Limb (tissue), 2 donors: Measurements from ENCODE around the gene CPNE5.

Experiments
- DNase-seq, 2 donors: peaks; one replicate each; pipeline ENCODE4 v3.0.0-alpha.2; 2016; ENCODE audit errors: extremely low spot score in 2 of 2

CPNE5 gene

DNA sequence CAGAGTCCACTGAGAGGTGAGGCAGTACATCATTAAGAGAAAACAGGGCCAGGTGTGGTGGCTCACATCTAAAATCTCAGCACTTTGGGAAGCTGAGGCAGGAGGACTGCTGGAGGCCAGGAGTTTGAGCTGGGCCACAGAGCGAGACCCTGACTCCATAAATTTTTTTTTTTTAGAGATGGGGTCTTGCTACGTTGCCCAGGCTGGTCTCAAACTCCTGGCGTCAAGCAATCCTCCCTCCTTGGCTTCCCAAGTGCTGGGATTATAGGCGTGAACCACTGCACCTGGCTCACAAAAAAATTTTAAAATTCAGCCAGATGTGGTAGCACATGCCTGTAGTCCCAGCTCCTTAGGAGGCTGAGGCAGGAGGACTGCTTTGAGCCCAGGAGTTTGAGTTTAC lies 18.1 kb upstream of the CPNE5 start:
- DNase-seq = no peak

DNA sequence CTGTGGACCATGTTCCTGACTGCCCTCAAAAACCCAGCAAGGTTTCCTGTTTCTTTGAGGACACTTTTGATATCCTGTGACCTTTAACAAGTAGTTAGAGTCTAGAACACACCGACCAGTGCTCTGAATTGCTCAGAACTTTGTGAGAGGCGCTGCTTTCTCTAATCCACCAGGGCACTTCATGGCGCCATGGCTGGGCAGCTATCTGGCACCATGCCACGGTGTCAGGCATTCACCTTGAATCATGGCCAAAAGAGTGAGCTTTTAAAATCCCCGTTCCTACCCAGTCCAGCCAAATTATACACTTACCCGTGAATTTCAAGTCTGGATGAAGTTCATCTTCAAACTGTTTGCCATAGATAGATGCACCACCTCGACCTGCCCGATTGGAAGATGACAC lies 17.0 kb upstream of the CPNE5 start:
- no peak for DNase-seq

DNA sequence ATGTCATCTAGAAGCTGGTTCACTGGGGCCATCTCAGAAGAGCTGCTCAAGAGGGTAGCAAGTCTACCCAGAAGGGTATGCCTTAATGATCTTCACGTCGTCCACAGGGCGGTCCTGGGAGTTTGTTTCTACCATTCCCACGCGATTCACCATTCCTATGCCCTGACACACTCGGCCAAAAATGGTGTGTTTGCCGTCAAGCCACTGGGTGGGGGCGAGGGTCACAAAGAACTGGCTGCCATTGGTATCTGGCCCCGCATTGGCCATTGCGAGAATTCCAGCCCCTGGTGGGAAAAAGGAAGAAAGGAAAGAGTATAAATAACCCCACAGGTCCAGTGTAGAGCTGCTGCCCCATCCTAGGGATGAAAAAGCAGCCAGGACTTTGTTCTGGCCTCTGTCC lies 16.5 kb upstream of the CPNE5 start:
- DNase-seq = no peak

DNA sequence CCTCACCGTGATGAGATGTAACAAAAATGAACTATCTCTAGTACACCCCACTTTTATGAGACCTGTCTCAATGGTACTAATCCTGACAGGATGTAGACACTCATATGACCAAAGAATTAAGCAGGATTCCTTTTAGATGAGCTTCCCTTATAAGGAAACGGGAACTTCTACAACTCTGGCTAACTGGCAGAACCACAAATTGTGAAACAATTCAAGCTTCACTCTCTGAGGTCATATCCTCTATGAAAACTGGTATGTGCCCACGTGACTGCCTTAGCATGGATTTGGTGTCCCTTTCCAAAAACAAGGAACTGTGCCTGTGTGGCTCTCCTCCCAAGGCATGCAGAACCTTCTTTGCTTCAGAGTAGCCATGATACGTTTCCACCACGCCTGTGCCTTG lies 14.1 kb upstream of the CPNE5 start:
- no peak for DNase-seq

DNA sequence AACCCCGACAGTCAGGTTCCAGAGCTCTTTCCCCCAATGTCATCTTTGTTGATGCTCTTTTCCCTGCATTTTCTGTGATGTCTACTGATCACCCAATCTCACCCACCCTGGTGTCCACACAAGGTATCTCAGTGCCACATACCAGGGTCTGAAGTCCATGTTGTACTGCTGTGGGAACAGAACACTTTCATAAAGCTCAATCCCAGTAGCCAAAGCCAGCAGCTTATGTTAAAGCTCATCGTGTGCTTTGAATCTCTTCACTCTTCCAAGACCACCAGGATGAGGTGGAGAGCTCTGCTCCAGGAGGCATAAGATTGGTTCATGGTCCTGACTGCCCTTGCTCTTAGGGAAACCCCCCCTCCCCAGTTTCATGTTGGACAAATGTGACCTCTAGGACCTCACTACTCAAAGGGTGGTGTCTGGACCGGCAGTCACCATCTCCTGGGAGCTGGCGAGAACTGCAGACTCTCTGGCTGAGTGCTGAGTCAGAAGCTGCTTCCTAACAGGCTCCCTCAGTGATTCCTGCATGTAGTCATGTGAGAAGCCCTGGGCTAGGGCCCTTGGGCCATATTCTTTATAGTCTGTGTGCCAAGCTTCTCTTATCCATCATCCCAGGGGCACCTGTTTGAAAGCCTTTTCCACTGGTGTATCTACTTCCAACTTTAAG lies 13.4 kb upstream of the CPNE5 start:
- DNase-seq = no peak

DNA sequence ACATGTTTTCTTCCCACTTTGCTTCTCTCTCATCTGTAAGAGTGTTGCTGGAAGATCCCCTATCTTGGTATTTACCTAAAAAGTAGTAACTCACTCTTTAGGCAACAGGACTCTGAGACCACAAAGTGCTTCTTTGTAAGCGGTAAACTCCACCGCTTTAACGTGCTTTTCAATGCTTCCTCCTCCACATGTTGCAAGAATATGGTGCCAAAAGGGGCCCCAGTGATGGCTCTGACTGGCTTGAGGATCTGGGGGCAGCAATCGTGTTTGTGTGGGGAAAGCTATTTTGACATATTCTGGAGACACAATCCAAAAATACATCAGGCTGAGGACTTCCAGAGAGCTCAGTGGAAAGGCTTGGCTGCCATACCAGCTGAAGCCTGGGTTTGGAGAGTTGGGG lies 12.4 kb upstream of the CPNE5 start:
- DNase-seq = no peak

DNA sequence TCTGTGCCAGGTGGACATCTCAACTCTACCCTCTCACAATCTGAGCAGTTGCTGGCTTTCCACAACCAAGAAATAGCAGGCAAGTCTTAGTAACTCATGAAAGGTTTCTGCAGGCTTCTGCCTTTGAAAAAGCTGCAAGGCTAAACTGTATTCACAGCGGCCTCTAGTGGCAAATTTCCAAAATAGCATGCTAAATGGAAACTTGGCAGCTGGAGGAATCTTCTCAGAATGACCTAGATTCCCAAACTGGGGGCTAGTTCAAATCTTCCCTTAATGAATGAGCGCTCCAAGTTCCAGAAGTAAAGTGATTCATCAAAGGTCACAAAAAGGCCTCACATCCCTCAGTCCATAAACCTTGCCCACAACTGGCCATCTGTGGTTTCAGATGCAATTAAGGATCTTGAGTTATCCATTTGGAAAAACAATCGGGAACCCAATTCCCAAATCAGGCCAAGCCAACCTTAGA lies 11.9 kb upstream of the CPNE5 start:
- peak; percentile 66 to 83 for DNase-seq

DNA sequence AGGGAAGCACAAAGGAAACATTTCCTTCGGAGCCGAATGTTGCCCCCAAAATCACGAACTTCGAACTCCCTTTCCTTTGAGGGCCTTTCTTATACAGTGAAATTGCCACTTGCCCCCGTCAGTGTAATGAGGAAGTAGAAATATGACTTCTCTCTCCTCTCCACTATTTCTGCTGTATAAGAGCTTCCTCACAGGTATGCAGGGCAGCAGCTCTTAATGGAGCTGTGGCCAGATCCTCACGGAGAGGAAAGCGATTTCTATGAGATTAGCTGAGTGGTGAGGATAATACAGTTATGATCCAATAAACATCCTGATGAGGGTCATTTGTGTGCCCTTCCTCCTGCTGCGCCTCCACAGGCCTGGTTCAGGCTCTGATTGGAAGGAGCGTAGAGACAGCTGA lies 10.8 kb upstream of the CPNE5 start:
- no peak for DNase-seq

DNA sequence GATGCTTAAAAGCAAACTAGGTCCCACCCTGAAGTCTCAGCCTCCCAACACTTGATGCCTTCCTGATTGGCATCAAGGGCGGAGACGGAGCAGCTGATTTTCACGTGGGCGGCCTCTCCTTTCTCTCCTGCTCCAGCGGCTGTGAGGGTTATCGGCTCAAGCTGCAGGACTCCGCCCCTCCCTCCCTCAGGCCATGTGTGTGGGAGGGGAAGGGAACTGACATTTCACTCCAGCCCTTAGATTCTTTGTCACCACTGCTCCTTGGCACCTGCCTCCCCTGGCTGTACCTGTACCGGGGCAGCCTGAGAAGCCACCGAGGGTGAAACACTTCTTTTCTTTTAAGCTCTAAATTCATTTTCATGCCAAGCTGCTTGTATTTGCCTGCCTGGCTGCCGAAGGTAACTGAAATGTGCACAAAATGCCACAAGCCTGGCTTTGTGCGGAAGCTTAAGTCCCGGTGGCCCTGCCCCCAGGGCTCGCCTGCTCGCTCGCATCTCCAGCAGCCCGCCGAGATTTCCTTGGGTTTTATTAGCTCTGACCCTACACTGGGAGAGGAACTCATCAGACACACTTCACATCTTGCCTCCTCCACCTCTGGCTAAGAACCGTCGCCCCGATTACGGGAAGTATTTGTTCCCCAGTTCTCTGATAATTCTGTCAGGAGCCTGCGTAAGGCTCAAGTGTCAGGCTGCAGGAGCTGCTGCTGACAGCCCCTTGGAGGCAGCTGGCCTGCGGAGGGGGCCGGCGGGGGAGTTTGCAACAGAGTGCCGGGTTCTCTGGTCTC lies 9.6 kb upstream of the CPNE5 start:
- DNase-seq = peak in 1 of 2 donors; percentile 17

DNA sequence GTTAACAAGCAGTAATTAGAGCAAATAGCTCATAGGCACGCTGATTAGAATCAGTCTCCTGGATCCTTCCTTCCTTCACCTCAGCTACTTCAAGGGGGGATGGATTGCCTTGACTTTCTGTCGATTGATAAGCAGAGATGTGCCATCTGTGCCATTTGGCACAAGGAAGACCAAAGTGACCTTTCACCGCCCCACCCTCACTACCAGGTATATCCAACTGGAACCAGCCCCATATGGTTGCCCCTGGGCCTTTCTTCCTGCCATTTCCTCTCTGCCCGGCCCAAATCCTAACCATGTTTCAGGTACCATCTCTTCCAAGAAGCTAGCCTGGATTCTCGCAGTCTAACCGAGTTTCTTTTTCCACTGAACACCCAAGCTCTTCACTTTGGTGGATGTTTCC lies 8.7 kb upstream of the CPNE5 start:
- no peak for DNase-seq

DNA sequence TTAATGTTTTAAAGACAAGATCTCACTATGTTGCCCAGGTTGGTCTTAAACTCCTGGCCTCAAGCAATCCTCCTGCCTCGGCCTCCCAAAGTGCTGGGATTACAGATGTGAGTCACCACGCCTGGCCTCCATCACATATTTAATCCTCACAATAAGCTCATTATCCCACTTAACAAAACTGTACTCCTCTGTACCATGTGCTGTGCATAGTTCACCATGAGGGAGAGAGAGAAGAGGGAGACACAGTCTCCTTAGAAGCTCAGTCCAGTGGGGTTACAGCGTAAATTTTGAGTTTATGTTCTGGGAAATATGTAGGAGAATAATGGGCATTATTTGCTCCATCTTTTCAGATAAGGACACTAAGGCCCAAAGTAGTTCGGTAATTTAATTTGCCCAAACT lies 7.9 kb upstream of the CPNE5 start:
- DNase-seq = no peak

DNA sequence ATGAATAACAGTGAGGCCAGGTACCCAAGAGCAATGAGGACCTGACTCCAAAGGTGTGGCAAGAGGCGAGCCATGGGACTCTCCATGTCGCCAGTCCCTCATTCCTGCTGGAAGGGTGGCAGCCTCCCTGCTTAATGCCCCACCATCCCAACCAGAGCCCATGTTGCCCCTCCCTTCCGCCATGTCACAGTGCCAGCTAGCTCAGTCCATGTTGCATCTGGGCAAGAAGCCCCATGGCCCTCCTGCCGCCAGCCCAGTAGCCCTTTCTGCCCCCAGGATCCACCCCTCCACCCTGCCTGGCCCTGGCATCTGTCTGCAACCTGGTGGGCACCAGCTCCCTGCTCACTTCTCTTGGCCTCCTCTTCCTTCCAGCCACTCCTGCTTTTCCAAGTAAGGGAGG lies 6.0 kb upstream of the CPNE5 start:
- DNase-seq = no peak

DNA sequence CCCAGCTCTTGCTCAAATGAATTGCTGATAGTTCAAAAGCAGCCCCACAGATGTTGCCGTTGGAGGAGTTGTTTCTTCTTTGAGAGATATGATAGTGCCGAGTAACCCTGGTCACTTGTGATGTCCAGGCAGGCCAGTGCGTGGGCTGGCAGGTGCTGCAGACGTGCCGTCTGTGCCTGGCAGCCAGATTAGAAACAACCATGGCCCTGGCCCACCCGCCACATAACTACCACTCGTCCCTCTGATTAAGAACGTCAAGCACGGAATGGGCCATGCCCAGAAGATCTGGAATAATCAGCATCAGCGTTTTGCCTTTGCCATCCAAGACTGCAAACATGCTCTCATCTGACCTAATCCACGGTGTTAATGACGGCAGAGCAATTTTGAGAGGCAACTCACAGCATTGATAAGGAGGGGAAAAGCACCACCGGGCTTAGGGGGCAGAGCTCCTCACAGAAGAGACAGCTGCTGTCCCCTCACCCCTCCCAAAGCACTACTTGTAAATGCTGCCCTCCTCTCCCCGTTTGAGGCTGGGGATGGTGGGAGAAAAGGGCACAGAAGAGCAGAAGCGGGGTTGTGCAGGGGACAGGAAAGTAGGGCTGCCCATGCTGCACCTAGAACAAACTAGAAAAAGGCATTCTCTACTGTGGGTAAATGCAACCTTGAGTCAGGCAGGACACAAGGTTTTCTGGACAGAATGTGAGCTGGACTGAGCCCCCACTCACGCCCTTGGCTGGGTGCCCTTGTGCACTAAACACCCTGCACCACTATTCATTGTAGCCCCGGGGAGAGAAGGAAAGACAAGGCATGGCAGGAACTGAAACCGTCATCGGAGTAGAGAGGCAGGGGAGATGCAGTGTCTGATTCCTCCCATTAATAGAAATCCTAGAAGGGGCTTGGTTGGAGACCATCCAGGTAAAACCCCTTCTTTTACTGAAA lies 5.3 kb upstream of the CPNE5 start:
- DNase-seq = no peak

DNA sequence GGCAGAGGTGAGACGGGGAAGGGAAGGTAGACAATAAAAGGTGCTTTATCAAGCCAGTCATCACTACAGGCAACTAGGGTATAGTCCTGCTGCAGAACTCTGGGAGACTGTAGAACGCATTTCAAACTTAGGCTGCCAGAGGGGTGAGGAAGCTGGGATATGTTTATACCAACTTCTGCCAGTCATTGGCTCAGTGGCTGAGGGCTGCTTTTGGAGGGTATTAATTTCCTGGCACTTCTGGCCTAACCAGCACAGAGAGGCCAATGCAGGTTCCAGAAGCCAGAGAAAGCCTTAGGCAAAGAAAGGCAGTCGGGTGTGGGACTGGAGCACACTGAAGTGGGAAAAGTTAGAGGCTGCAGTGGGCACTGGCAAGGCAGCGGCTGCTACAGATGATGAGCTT lies 3.9 kb upstream of the CPNE5 start:
- DNase-seq = no peak

DNA sequence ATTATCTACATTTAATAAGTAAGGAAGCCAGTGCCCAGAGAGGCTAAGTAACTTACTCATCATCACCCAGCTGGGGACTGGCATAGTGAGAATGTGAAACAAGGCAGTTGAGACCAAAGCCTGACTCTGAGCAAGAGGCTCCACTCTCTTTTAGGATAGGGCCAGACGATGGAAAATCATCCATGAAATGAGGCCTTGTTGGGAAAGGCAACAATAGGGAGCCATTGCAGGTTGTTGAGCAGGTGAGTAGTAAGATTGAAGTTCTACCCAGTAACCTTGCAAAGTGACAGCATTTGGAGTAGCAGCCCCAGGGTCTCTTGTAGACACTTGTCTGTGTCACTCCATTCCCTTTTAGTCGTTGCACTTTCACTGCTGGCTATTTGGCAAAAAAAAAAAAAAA lies 2.5 kb upstream of the CPNE5 start:
- DNase-seq = no peak

DNA sequence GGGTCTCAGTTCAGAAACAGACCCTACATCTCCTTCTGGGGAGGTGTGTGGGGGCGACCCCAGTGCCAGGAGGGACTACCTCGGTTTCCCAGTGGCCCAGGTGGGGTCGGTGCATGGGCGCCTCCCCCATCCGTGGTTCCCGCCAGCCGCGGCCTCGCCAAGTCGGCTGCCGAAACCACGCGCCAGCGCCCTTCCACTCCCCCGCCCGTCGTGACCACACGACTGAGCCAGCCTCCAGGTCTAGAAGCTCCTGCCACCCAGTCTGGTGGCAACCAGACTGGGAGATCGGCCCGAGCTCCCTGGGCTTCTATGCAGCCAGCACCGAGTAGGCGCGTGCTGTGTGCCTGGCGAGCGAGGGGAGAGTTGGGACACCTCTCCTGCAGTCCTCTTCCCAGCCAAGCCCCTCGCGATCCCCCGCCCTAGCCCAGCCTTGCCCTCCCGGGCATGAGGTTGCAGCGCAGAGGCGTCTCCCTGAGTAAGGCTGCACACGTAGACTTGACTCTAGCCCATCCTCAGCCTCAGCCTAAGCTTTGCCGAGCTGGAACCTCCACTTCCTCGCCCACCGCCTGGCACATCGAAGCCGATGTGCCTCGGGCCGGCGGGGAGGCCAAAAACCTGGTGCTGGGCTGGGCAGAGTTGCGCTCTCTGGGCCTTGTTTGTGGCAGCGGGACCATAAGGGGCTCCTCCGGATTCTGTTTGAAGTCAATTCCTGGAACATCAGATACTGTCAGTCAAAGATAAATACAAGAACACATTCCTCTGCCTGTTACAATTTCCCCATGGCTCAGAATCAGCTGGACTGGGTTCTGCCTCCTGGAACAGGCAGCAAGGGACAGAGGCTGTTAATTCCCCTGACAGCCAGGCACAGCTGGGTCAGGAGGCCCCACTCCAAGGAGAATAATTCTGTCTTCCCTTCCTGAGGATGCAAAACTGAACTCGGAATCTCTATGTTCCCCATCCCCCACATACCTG lies 1.5 kb upstream of the CPNE5 start:
- DNase-seq = peak in 1 of 2 donors; percentile 19

DNA sequence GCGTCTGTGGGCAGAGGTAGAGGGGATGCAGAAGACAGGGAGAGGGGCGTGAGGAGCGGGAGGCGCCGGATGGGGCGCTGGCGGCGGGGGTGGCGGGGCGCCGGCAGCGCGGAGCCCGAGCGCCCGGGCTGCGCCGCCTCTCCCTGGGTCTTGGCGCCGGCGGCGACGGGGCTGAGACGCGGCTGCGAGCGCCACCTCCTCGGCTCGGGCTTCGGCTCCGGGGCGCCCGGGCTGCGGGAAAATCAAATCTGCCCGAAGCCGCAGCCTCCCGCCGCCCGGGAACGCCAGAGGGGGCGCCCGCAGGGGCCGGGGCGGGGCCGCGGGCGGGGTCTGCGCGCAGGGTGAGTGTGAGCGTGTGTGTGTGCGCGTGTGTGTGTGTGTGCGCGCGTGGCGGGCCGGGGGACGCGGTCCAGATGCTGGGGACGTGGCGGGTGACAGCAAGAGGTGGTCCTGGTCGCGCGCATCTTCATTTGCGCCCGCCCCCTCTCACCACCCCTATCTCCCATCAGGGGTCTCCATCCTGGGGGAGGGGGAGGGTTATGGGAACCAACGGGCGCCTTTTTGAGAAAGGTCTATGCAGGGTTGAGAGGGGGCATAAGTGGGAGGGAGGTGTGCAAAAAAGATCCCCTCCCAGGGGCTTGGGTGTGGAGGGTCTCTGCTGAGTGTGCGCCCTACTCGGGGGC lies 646 bp upstream of the CPNE5 start:
- peak; percentile 22 to 82 for DNase-seq

DNA sequence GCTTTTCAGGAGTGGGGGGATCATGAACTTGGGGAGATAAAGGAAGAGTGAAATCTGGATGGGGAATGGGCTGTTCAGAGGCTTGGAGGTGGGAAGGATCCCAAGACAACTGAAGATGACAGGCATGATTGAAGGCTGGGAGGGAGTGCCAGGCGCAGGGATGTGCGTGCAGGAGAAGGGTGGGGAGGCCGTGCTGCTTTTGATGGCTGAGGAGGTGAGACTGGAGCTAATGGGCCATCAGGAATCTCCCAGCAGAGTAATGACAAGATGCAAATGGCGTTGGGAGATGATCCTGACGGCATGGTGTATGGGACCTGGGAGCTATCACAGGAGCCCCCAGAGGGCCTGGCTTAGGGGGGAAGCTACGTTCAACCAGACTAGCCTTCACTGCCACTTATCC lies 1.6 kb downstream of the CPNE5 start:
- no peak for DNase-seq

DNA sequence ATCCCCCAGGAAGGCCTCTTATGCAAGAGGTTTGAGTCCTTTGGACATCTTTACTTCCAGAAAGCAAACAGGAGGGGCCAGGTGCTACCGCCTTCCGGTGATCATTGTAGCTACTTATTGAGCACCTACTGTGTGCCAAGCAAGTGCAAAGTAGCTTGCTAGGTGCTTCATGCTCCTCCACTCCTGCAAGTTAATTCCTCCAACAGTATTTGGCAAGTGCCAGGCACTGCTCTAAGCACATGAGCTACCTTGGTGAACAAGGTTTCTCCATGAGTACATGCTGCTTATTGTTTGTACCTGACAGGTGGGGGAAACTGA lies 2.3 kb downstream of the CPNE5 start:
- DNase-seq = no peak
